ENCODE measurements around the gene CLPTM1. TPM values are rescaled to one million over a fixed set of nuclear protein-coding genes. Genes with fewer than 3 reads are reported as not detected.

The CLPTM1 gene
- polyA plus RNA-seq, 1 donor (not counting 4 experiments of a cell fraction or from before 2014, with no cell fraction given): 44.6 TPM

DNA sequence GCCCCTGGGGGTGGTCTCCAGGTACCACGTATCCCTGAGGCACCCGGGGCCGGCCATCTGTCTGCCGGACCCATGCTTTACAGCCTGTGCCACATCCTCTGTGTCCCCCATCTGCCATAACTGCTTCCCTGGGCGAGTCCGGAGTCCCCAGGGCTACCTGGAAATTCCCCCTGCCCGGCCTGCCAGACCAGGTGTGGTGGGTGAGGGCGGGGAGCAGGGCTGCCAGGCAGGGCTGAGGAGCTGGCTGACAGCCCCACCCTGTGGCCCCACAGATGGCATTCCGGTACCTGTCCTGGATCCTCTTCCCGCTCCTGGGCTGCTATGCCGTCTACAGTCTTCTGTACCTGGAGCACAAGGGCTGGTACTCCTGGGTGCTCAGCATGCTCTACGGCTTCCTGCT is 35.8 kb downstream of the CLPTM1 start:
- H3K27ac ChIP-seq (ENCODE audit: control insufficient read depth, insufficient read depth, low read length): no peak overlapping the region
- H3K4me2 ChIP-seq (ENCODE audit: control insufficient read depth, extremely low read depth, insufficient read depth, low read depth, low read length): no peak overlapping the region
- dilution Hi-C loops (cut with MboI; ENCODE audit: extremely low pct_ligation_motif_present, low sequenced_read_pairs): no loop called here
- no peaks in the 10 kb centered on the region for H3K9me1 ChIP-seq (ENCODE audit: control insufficient read depth, extremely low read depth, insufficient read depth, low read length)
- no peak overlapping the region for H3K4me3 ChIP-seq (ENCODE audit: control insufficient read depth in 2 of 3, extremely low read depth in 1 of 3, insufficient read depth in 2 of 3, low read depth in 1 of 3, low read length in 3 of 3)
- no peak overlapping the region for H3K9ac ChIP-seq (ENCODE audit: control insufficient read depth, extremely low read depth, insufficient read depth, low read length)
- H3K27me3 ChIP-seq (ENCODE audit: control insufficient read depth, extremely low read depth, insufficient read depth, low read length): no peaks in the 10 kb centered on the region
- peaks cover 21 to 26% of the 10 kb centered on the region in 2 experiments for H3K36me3 ChIP-seq (ENCODE audit: control insufficient read depth in 2 of 2, extremely low read depth in 1 of 2, insufficient read depth in 2 of 2, low read length in 2 of 2)
- DNase-seq (ENCODE audit: low read depth, low spot score) (no peak), FAIRE-seq (no peak)
- H3K9me3 ChIP-seq (ENCODE audit: control insufficient read depth, low read depth, low read length): no peaks in the 10 kb centered on the region
- TF ChIP-seq, protein P1, sequence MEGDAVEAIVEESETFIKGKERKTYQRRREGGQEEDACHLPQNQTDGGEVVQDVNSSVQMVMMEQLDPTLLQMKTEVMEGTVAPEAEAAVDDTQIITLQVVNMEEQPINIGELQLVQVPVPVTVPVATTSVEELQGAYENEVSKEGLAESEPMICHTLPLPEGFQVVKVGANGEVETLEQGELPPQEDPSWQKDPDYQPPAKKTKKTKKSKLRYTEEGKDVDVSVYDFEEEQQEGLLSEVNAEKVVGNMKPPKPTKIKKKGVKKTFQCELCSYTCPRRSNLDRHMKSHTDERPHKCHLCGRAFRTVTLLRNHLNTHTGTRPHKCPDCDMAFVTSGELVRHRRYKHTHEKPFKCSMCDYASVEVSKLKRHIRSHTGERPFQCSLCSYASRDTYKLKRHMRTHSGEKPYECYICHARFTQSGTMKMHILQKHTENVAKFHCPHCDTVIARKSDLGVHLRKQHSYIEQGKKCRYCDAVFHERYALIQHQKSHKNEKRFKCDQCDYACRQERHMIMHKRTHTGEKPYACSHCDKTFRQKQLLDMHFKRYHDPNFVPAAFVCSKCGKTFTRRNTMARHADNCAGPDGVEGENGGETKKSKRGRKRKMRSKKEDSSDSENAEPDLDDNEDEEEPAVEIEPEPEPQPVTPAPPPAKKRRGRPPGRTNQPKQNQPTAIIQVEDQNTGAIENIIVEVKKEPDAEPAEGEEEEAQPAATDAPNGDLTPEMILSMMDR (optimal IDR thresholded peaks at IDR 0.05 in 1 of 3, IDR thresholded peaks at IDR 0.05 in 1 of 3, conservative IDR thresholded peaks at IDR 0.05 in 1 of 3; ENCODE audit: extremely low read depth in 1 of 3, insufficient read depth in 2 of 3, low read length in 3 of 3): no peak
- no peak for TF ChIP-seq EZH2 (IDR thresholded peaks at IDR 0.05; ENCODE audit: low read length)
- no peaks in the 10 kb centered on the region for H3K79me2 ChIP-seq (ENCODE audit: control insufficient read depth, insufficient read depth, low read length)
- H4K20me1 ChIP-seq (ENCODE audit: control insufficient read depth, extremely low read depth, insufficient read depth, low read length): no peaks in the 10 kb centered on the region
- H3K4me1 ChIP-seq (ENCODE audit: control insufficient read depth, extremely low read depth, insufficient read depth, low read length): no peaks in the 10 kb centered on the region
- H2AFZ ChIP-seq (ENCODE audit: control insufficient read depth, low read length): no peak overlapping the region

DNA sequence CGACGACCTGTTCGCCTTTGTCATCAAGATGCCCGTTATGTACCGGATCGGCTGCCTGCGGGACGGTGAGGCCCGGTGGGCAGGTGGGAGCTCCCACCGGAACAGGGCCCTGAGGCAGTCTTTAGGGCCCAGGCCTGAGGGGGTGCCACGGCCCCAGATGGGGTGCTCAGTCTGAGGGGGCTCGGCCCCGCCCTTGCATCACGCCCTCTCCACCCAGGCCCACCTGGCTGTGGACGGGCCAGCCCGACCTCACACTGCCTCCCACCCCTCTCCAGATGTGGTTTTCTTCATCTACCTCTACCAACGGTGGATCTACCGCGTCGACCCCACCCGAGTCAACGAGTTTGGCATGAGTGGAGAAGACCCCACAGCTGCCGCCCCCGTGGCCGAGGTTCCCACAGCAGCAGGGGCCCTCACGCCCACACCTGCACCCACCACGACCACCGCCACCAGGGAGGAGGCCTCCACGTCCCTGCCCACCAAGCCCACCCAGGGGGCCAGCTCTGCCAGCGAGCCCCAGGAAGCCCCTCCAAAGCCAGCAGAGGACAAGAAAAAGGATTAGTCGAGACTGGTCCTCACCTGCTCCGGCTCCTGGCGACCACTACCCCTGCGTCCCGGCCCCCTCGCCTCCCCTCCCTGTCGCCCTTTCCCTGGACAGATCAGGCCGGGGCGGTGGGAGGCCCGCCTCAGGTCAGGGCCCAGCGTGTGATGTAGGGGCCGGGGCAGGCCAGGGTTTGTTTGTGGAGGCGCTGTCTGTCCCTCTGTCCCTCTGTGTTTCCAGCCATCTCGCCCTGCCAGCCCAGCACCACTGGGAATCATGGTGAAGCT is 37.4 kb downstream of the CLPTM1 start:
- Histone ChIP-seq H3K4me3 (ENCODE audit: control insufficient read depth in 2 of 3, extremely low read depth in 1 of 3, insufficient read depth in 2 of 3, low read depth in 1 of 3, low read length in 3 of 3) (no peak overlapping the region), H3K4me2 (ENCODE audit: control insufficient read depth, extremely low read depth, insufficient read depth, low read depth, low read length) (no peak overlapping the region), H4K20me1 (ENCODE audit: control insufficient read depth, extremely low read depth, insufficient read depth, low read length) (no peaks in the 10 kb centered on the region), H2AFZ (ENCODE audit: control insufficient read depth, low read length) (no peak overlapping the region), H3K9me3 (ENCODE audit: control insufficient read depth, low read depth, low read length) (no peaks in the 10 kb centered on the region), H3K27me3 (ENCODE audit: control insufficient read depth, extremely low read depth, insufficient read depth, low read length) (no peaks in the 10 kb centered on the region), H3K9me1 (ENCODE audit: control insufficient read depth, extremely low read depth, insufficient read depth, low read length) (no peaks in the 10 kb centered on the region), H3K79me2 (ENCODE audit: control insufficient read depth, insufficient read depth, low read length) (no peaks in the 10 kb centered on the region), H3K9ac (ENCODE audit: control insufficient read depth, extremely low read depth, insufficient read depth, low read length) (no peak overlapping the region), H3K36me3 (ENCODE audit: control insufficient read depth in 2 of 2, extremely low read depth in 1 of 2, insufficient read depth in 2 of 2, low read length in 2 of 2) (peaks cover 16 to 26% of the 10 kb centered on the region in 2 experiments), H3K27ac (ENCODE audit: control insufficient read depth, insufficient read depth, low read length) (no peak overlapping the region), H3K4me1 (ENCODE audit: control insufficient read depth, extremely low read depth, insufficient read depth, low read length) (no peaks in the 10 kb centered on the region)
- DNase-seq (ENCODE audit: low read depth, low spot score): no peak
- TF ChIP-seq, protein P1 (optimal IDR thresholded peaks at IDR 0.05 in 1 of 3, IDR thresholded peaks at IDR 0.05 in 1 of 3, conservative IDR thresholded peaks at IDR 0.05 in 1 of 3; ENCODE audit: extremely low read depth in 1 of 3, insufficient read depth in 2 of 3, low read length in 3 of 3): no peak
- TF ChIP-seq EZH2 (IDR thresholded peaks at IDR 0.05; ENCODE audit: low read length): no peak
- FAIRE-seq: no peak
- dilution Hi-C loops (cut with MboI; ENCODE audit: extremely low pct_ligation_motif_present, low sequenced_read_pairs): no loop called here

Data from keratinocyte (primary cell).